ENCODE measurements around the gene CAPN14. TPM values are rescaled to one million over a fixed set of nuclear protein-coding genes. Genes with fewer than 3 reads are reported as not detected.

CAPN14 gene
- total RNA-seq, 1 donor from 2014 or later, result not detected

Other genes starting within 250 kb of the CAPN14 start
- gene GALNT14, start 79.1 kb downstream of the CAPN14 start, total RNA-seq, result 0.55 TPM
- 10.6 TPM for gene EHD3, start 16.6 kb upstream of the CAPN14 start, total RNA-seq
- gene XDH, start 197.2 kb upstream of the CAPN14 start, total RNA-seq, result 63.7 TPM

Data from left lobe of liver (tissue), 1 donor.